T-helper 1 cell (primary cell): ENCODE data around the gene PRDM11.

Source experiments
- DNase-seq, 5 donors: peaks; one replicate each; pipeline ENCODE4 v3.0.0-alpha.2; 2012 to 2020

Gene PRDM11

DNA sequence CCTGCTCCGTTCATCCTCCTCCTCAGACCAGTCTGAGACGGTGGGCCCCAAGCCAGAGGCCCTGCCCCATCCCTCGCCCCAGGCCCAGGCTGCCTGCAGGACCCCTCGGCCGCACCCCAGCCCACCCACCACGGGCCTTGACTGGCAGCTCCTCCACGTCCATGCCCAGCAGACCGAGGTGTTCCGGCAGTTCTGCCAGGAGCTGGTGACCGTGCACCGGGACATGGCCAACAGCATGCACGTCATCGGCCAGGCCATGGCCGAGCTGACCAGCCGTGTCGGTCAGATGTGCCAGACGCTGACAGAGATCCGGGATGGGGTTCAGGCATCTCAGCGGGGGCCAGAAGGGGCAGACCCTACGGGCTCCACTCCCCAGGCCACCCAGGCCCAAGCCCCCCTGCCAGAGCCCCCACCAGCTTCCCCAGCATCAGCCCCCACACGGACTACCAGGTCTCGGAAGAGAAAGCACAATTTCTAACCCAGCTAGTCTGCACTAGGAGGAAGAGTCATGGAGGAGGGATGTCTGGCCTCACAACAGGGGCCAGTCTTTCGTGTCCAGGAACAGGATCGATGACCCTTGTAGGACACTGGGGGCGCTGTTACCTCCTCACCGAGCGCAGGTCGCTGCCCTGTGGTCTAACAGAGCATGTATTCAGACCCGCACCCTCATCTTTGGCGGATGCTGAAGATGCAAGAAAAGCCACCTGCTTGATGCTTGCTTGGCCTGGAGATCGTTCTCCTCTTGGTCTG is 66.3 kb downstream of the PRDM11 start:
- DNase-seq = no peak

DNA sequence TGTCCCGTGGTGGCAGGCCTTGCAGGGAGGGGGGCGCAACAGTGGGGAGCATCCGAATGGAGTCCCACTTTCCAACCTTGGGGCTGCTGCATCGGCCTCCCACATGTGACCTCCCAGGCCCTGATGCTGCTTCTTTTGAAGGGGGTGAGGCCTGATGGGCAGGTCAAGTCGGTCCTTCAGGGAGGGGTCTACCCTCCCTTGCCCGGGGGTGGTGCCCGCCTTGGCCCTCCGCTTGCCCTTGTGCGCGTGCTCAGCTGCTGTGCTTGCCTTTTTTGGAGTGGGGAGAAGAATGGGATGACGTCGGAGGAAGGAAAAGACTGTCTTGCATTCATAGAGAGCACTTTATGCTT is 66.9 kb downstream of the PRDM11 start:
- no peak for DNase-seq

DNA sequence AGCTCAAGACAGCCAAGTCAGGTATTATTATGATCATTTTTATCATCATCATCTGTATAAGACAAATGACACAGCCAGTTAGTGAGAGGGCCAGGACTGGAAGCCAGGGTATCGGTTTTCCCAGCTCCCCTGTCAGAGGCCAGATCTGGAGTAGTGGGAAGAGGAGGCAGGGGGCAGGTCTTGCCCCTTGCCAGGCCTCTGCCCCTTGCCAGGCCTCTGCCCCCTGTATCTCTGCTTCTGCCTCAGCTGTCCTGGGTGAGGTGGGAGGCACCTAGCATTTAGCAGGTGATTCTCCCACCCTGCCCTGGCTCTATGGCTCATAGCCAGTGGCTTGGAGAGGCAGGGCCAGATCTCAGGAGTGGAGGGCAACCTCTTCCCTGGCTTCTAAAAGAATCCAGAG is 67.3 kb downstream of the PRDM11 start:
- no peak for DNase-seq

GRCh38 chr11:45215098-45215865 is 68.8 kb downstream of the PRDM11 start:
- no peak for DNase-seq

DNA sequence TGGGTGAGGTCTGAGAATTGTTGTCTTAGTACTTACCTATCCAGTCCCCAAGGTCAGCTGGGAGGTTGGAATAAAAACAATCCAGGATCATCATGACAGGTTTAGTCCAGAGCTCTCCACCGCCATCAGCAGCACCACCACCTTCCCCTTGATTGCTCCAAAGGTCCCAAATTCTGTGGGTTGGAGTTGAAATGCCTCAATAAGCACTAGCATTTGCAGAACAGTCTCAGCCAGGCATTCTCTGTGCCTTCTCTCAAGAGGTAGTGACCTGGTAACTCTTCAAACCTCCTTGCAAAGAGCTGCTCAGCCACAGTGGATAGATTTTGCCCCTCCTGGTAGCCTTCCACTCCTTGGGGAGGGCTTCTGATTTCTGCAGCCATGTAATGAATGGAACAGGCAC is 69.6 kb downstream of the PRDM11 start:
- no peak for DNase-seq

DNA sequence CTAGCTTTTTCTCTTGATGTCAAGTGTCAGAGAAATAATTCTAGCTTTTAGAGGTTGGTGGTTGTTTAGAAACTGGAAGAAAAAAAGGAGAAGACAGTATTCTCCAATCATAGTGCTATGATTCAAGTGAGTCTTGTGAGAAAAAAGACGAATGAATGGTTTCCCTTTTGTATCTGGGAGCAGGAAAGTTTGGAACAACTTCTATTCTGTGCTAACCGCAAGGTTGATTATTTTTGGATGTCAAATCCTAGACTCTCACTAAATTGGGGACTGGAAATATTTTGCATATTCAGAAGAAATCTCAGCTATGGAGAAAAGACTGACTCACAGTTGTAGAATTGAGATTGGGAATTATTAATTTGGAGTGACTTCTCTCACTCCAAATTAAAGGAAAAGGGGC is 70.5 kb downstream of the PRDM11 start:
- DNase-seq = no peak

- DNase-seq = no peak
Measured at GRCh38 chr11:45217991-45218390, 71.6 kb downstream of the PRDM11 start.

DNA sequence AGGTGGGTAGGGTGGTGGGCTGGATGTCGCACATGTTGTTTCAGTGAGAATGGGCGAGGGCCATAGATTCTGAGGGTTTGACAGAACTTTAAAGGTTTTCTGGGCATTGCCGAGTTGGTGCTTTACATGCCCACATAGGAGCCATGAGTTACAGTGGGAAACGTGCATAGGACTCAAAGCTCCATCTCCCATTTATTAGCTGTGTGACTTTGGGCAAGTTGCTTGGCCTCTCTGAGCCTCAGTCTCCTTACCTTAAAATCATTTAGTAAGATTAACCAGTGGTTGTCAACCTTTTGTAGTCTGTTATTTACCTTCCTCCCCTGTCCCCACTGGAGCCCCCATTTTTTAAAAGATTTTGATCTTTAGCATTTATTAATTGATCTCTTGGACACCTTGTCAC is 72.3 kb downstream of the PRDM11 start:
- DNase-seq = no peak

- no peak for DNase-seq
Measured at GRCh38 chr11:45219411-45219810, 73.0 kb downstream of the PRDM11 start.

- DNase-seq = no peak
Measured at GRCh38 chr11:45223496-45223895, 77.1 kb downstream of the PRDM11 start.

GRCh38 chr11:45224766-45225165 is 78.3 kb downstream of the PRDM11 start:
- DNase-seq = no peak

DNA sequence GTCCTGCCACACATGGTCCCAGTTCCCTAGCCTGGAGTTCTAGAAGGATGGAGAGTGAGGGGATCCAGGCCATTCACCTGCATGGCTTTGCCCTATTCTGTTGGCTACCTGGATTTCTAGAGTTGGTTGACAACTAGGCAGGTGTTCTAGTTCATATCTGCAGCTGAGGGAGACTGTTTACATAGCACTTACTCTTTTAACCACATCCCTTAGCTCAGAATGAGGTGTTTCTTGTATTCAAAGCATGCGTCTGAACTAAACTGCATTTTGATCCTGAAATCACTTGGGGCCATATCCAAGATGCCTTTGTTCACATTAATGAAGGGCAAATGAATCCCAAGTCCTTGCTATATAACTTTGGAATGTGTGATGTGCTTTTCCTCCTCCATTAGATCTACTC is 78.8 kb downstream of the PRDM11 start:
- DNase-seq = no peak

DNA sequence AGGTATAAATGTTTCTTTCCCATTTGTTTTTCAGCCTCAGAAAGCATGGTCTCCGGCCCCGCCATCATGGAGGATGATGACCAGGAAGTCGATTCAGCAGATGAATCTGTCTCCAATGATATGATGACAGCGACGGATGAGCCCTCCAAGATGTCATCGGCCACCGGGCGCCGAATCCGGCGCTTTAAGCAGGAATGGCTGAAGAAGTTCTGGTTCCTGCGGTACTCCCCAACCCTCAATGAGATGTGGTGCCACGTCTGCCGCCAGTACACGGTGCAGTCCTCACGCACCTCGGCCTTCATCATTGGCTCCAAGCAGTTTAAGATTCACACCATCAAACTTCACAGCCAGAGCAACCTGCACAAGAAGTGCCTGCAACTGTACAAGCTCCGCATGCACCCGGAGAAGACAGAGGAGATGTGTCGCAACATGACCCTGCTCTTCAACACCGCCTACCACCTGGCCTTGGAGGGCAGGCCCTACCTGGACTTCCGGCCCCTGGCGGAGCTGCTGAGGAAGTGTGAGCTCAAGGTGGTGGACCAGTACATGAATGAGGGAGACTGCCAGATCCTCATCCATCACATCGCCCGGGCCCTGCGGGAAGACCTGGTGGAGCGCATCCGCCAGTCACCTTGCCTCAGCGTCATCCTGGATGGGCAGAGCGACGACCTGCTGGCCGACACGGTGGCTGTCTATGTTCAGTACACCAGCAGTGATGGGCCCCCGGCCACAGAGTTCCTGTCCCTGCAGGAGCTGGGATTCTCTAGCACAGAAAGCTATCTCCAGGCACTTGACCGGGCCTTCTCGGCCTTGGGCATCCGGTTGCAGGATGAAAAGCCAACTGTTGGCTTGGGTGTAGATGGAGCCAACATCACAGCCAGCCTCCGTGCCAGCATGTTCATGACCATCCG is 79.8 kb downstream of the PRDM11 start:
- DNase-seq = no peak

GRCh38 chr11:45226901-45227300 is 80.5 kb downstream of the PRDM11 start:
- DNase-seq = no peak

DNA sequence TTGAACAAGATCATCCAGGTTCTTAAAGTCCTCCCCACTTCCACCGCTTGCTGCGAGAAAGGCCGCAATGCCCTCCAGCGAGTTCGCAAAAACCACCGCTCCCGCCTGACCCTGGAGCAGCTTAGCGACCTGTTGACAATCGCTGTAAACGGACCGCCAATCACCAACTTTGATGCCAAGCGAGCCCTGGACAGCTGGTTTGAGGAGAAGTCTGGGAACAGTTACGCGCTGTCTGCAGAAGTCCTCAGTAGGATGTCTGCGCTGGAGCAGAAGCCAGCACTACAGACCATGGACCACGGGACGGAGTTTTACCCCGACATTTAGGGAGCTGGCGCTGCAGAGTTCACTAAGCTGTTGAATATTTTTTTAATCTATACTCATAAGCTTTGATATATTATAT is 81.4 kb downstream of the PRDM11 start:
- no peak for DNase-seq

DNA sequence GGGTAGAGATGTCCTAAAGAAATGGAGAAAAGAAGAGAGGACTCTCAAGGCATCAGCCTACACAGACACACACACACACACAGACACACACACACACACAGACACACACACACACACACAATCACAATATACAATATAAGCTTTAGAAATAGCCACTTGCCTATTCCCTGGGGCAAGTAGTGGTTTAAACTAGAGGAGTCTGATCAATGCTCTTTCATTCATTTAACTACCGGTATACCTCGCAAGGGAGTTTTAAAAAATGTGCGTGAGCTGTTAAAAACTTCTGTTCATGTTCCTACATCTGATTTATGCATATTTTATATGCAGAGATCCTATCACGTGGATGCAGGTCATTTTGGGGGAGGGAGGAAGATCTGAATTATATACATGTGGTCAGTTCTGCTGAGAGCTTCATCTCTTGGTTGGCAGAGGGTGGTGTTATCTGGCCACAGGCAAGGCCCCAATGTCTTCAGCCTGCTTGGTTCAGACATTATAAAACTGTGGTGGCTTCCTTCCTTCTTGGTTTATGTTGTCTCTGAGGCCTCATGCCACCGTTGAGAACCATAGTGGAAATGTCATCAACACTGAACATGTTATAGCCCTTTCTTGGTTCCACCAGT is 83.1 kb downstream of the PRDM11 start:
- no peak for DNase-seq

- no peak for DNase-seq
Measured at GRCh38 chr11:45232341-45233080, 86.1 kb downstream of the PRDM11 start.

- peak in 3 of 5 donors; percentile 34 to 39 (median 39) for DNase-seq
Measured at GRCh38 chr11:45233121-45233803, 86.8 kb downstream of the PRDM11 start.

GRCh38 chr11:45233804-45234170 is 87.3 kb downstream of the PRDM11 start:
- DNase-seq = no peak

GRCh38 chr11:45234306-45235006 is 88.0 kb downstream of the PRDM11 start:
- DNase-seq = no peak

DNA sequence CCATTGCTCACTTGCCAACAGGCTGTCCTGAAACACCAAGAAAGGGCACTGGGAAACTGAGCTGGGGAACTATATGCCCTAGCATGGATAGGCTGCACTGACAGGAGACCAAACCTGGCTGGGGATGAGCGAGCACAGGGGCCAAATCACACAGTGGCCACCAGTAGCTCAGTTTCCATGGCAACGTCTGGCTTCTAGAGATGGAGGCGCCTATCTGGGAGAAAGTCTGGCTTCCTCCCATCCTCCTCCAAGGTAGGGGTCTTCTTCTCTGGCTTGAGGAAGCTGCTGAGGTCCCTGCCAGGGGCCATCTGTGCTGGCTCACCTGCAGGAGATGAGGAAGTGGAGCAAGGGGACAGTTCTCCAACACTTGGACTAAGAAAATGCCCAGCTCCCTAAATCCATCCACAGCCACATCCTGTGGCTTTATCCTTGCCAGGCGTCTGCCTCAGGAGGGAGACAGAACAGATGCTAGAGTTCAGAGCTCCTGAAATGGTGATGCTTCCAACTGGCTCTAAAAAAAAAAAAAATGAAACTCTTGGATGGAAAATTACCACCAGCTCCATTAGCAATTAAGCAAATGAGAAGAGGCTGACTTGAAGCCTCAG is 91.4 kb downstream of the PRDM11 start:
- DNase-seq = no peak
